K562 (cell line): ENCODE measurements around the gene ACOX1. TPM values are rescaled to one million over a fixed set of nuclear protein-coding genes. Genes with fewer than 3 reads are reported as not detected.

Experiments
- ATAC-seq: fragments of 200-7000 bp; cut with Tn5 transposase; 3 replicates; pipeline ENCODE4 v1.9.1; 2020; ENCODE audit warnings: moderate library complexity
- BruUV-seq: library from RNA; stranded (reverse); fragments of 400-500 nt; replicated peaks from 2 replicates; lab custom pipeline; 2021; lab: Mats Ljungman, UMichigan
- CTCF ChIA-PET: fragments of 300-600 bp; formaldehyde crosslinking; extraction: SDS; loops from one replicate; lab custom pipeline; 2021; ENCODE audit warnings: low intra/inter-chr PET ratio; lab: Yijun Ruan, JAX
- POLR2A ChIA-PET: fragments of 300-600, 350-650 bp; sonication (Branson Sonifier 250); formaldehyde crosslinking; extraction: SDS; loops from one replicate; lab custom pipeline; 2021; ENCODE audit warnings: antibody characterized with exemption, inconsistent platforms; lab: Yijun Ruan, JAX
- DNase-seq, 4 experiments: peaks; one replicate each; pipeline versions ENCODE4 v3.0.0 to v3.0.0-alpha.2; 2011 to 2018; ENCODE audit warnings: low spot score in 3 of 4, mixed read lengths in 3 of 4; ENCODE audit errors: extremely low read depth in 1 of 4
- FAIRE-seq: peaks from 2 replicates; lab custom pipeline; 2011; peaks lifted over from hg19 to GRCh38; lab: Jason Lieb, UNC
- H2AFZ ChIP-seq: 2 replicates; pipeline ENCODE4 v1.6.0; 2011; ENCODE audit warnings: low read depth, low read length, control low read depth, inconsistent platforms
- H3K27ac ChIP-seq: fragments of 200-600 bp; 3 replicates; pipeline ENCODE4 v1.8.0; 2011; ENCODE audit warnings: low read depth, mild to moderate bottlenecking, control low read depth, inconsistent platforms, low read length, moderate library complexity, mixed read lengths; ENCODE audit errors: extremely low read depth
- H3K27me3 ChIP-seq, 2 experiments: fragments of 300-600 bp in 1 of 2; 2 replicates in 1 of 2; 3 replicates in 1 of 2; pipeline versions ENCODE4 v1.6.0 to v1.8.0; 2011; ENCODE audit warnings: inconsistent platforms in 2 of 2, low read length in 2 of 2, mild to moderate bottlenecking in 1 of 2, mixed read lengths in 1 of 2, moderate library complexity in 1 of 2; ENCODE audit not compliant: control insufficient read depth in 2 of 2, insufficient read depth in 2 of 2
- H3K36me3 ChIP-seq: fragments of 300-600 bp; 3 replicates; pipeline ENCODE4 v1.8.0; 2011; ENCODE audit warnings: mild to moderate bottlenecking, low read length, inconsistent platforms; ENCODE audit not compliant: control insufficient read depth, insufficient read depth
- H3K4me1 ChIP-seq, 2 experiments: fragments of 200-600 bp in 1 of 2; replicated peaks in 1 of 2; 2 replicates in 1 of 2; 3 replicates in 1 of 2; pipeline versions ENCODE4 v1.5.1 to v1.8.0; 2011; ENCODE audit warnings: inconsistent platforms in 2 of 2, low read length in 2 of 2, mild to moderate bottlenecking in 1 of 2, mixed read lengths in 1 of 2, moderate library complexity in 1 of 2; ENCODE audit not compliant: control insufficient read depth in 2 of 2, insufficient read depth in 2 of 2
- H3K4me2 ChIP-seq: 2 replicates; pipeline ENCODE4 v1.6.1; 2011; ENCODE audit warnings: low read length, control low read depth, inconsistent platforms, mixed read lengths; ENCODE audit not compliant: insufficient read depth
- H3K4me3 ChIP-seq: fragments of 200-600 bp; sonication (generic), shearing (Covaris generic); 2 replicates; pipeline ENCODE4 v1.5.1; 2016; ENCODE audit warnings: control low read depth, inconsistent platforms
- H3K79me2 ChIP-seq: fragments of 200-600 bp; 3 replicates; pipeline ENCODE4 v1.8.0; 2011; ENCODE audit warnings: low read length, inconsistent platforms; ENCODE audit not compliant: control insufficient read depth, insufficient read depth
- H3K9ac ChIP-seq, 2 experiments: 2 replicates each; pipeline versions ENCODE4 v1.6.0 to v1.6.1; 2011; ENCODE audit warnings: low read depth in 2 of 2, low read length in 2 of 2, control low read depth in 1 of 2, inconsistent platforms in 1 of 2, mild to moderate bottlenecking in 1 of 2, mixed read lengths in 1 of 2; ENCODE audit not compliant: insufficient read depth in 1 of 2
- H3K9me1 ChIP-seq: one replicate; pipeline ENCODE4 v1.6.0; 2011; ENCODE audit warnings: inconsistent platforms, mild to moderate bottlenecking, low read length, moderate library complexity; ENCODE audit not compliant: control insufficient read depth, insufficient read depth
- H3K9me3 ChIP-seq: replicated peaks from 2 replicates; pipeline ENCODE4 v1.5.1; 2011; ENCODE audit warnings: low read depth, low read length, inconsistent platforms; ENCODE audit not compliant: control insufficient read depth, insufficient read depth
- H4K20me1 ChIP-seq: replicated peaks from 2 replicates; pipeline ENCODE4 v1.6.1; 2011; ENCODE audit warnings: low read length, inconsistent platforms, mixed read lengths; ENCODE audit not compliant: control insufficient read depth, insufficient read depth
- ATF3 ChIP-seq, 2 experiments: fragments of 450-650 bp in 1 of 2; sonication (generic) in 1 of 2; formaldehyde crosslinking in 1 of 2; IDR thresholded peaks in 1 of 2; conservative IDR thresholded peaks in 1 of 2; 2 replicates each; pipeline versions ENCODE4 v1.6.1 to v1.8.1; 2016 to 2023; ENCODE audit warnings: mild to moderate bottlenecking in 2 of 2, moderate library complexity in 2 of 2, inconsistent platforms in 1 of 2, missing genetic modification reagents in 1 of 2
- CHD1 ChIP-seq: fragments of 200-600 bp; sonication (generic); IDR thresholded peaks from one replicate; pipeline ENCODE4 v1.6.1; 2012; ENCODE audit warnings: mild to moderate bottlenecking, moderate library complexity, low read length, inconsistent platforms
- GTF2B ChIP-seq: IDR thresholded peaks from 2 replicates; pipeline ENCODE4 v1.6.1; 2011; ENCODE audit not compliant: insufficient read length; ENCODE audit errors: extremely low read depth
- LCOR ChIP-seq: sonication (generic); formaldehyde crosslinking; IDR thresholded peaks from 2 replicates; pipeline ENCODE4 v1.8.0; 2022; ENCODE audit warnings: mild to moderate bottlenecking, missing genetic modification reagents
- POLR2AphosphoS5 ChIP-seq: IDR thresholded peaks from 2 replicates; pipeline ENCODE4 v1.6.1; 2011; ENCODE audit warnings: mild to moderate bottlenecking, low read depth, low read length, moderate library complexity; ENCODE audit not compliant: control insufficient read depth, insufficient read depth
- TRIM25 ChIP-seq: fragments of 450-650 bp; IDR thresholded peaks from 2 replicates; pipeline ENCODE4 v1.7.0; 2016; ENCODE audit warnings: borderline replicate concordance
- ZC3H4 ChIP-seq: sonication (generic); formaldehyde crosslinking; IDR thresholded peaks from 2 replicates; pipeline ENCODE4 v1.9.0; 2021; ENCODE audit warnings: missing genetic modification reagents, borderline replicate concordance
- ZNF282 ChIP-seq: sonication (generic); formaldehyde crosslinking; IDR thresholded peaks from 2 replicates; pipeline ENCODE4 v1.8.1; 2023; ENCODE audit warnings: missing genetic modification reagents
- ZNF589 ChIP-seq: fragments of 200-800 bp; sonication (Bioruptor generic); IDR thresholded peaks from 2 replicates; pipeline ENCODE4 v1.6.1; 2016; ENCODE audit warnings: low read depth, missing genetic modification characterization, missing compliant biosample characterization
- WGBS: fragments of 100-300 bp; shearing (Covaris generic); methylation state at CpG from one replicate; pipeline ENCODE4 v1.1.6; 2016; ENCODE audit warnings: low coverage, mixed read lengths; ENCODE audit not compliant: insufficient coverage; ENCODE audit errors: missing lambda C conversion rate; 5-methylcytosine and 5-hydroxymethylcytosine counted together
- in situ Hi-C: fragments of 300-500 bp; cut with MboI; formaldehyde crosslinking; loops from 4 replicates; pipeline ENCODE4 v1.15.0; 2018; ENCODE audit warnings: inconsistent platforms, mixed read lengths
- intact Hi-C: fragments of 100-400 bp; cut with micrococcal nuclease; formaldehyde crosslinking; loops from 2 replicates; pipeline ENCODE4 v1.14.2; 2022
- polyA plus RNA-seq, 8 experiments: library from polyadenylated mRNA; depleted of rRNA in 4 of 8; stranded (reverse) in 5 of 8; unstranded in 3 of 8; fragments of >200 nt; fragmentation: Nextera tagmentation in 2 of 8; fragmentation: Illumina TruSeq in 1 of 8; extraction: Ambion mirVana in 2 of 8; extraction: Trizol in 1 of 8; gene quantifications; 2 replicates each; pipeline versions ENCODE4 v1.2.1 to v1.2.3, GENCODE V29; 2011 to 2014; ENCODE audit warnings: inconsistent platforms in 1 of 8, missing spikeins in 1 of 8
- total RNA-seq, 7 experiments: library from RNA; depleted of rRNA in 6 of 7; stranded (reverse); fragments of >200 nt in 6 of 7; fragmentation: Illumina TruSeq in 2 of 7; extraction: Trizol in 2 of 7; gene quantifications; 2 replicates each; pipeline versions ENCODE4 v1.2.1 to v1.2.3, GENCODE V29; 2011 to 2021; ENCODE audit warnings: low replicate concordance in 1 of 7

Gene ACOX1
- total and polyA plus RNA-seq, 9 of the 15 experiments (the other 6 are each of a cell fraction or from before 2014, with no cell fraction given) = 7.8 to 24.1 (median 14.5) TPM

- H3K9ac ChIP-seq = peak overlapping the region; percentile 82 to 100
- FAIRE-seq (peak; percentile 40), ATAC-seq (peak; percentile 3; the same call in 1 of the 3 replicates), DNase-seq (peak in 3 of 4 experiments; percentile 40 to 58 (median 53))
- peak overlapping the region; percentile 93 for H3K4me3 ChIP-seq
- in situ Hi-C loops = no loop called here
- H3K9me1 ChIP-seq = peaks cover 4% of the 10 kb centered on the region
- H3K79me2 ChIP-seq = peaks cover 31% of the 10 kb centered on the region
- no peak overlapping the region for H2AFZ ChIP-seq
- BruUV-seq = TSS peak; percentile 60
- CTCF ChIA-PET = interaction anchor here (0.6 to 1.9 kb wide), 3 partner anchors 40 to 408 kb away, joined by 3 to 16 read pairs (median 3); partner anchors contain the start of genes UNK and WBP2
- POLR2A ChIA-PET = interaction anchor here (0.6 to 15.9 kb wide), 11 partner anchors 8 to 187 kb away, joined by 3 to 169 read pairs (median 6); partner anchors contain the start of genes MRPL38 and TRIM47
- H4K20me1 ChIP-seq = no peaks in the 10 kb centered on the region
- H3K4me2 ChIP-seq = peak overlapping the region; percentile 85
- peaks cover 13 to 82% of the 10 kb centered on the region in 2 experiments; a peak in 4 of 5 replicates for H3K4me1 ChIP-seq
- H3K27ac ChIP-seq = peak overlapping the region; percentile 96
- peaks cover 57% of the 10 kb centered on the region; the same call in 1 of the 3 replicates for H3K36me3 ChIP-seq
- no peaks in the 10 kb centered on the region for H3K27me3 ChIP-seq
- intact Hi-C loops = loop anchor here (2.0 kb wide), 1 partner anchor 41 kb away; the partner anchor contains the start of gene WBP2
- H3K9me3 ChIP-seq = no peaks in the 10 kb centered on the region
- WGBS = 19% methylated on average over 27 of the region's 28 CpGs
- 0 out of 2 replicates have a peak, but pooled peaks have one; percentile 15 for TF ChIP-seq LCOR
- 0 out of 2 replicates have a peak, but pooled peaks have one; percentile 22 for TF ChIP-seq POLR2AphosphoS5
- TF ChIP-seq CHD1 = peak; percentile 24
- peak; percentile 40; the same call in 1 of the 2 replicates for TF ChIP-seq ZNF589
- no peak for TF ChIP-seq ATF3 (IDR thresholded peaks at IDR 0.05)
- 0 out of 2 replicates have a peak, but pooled peaks have one; percentile 39 for TF ChIP-seq ATF3 (CRISPR knock-in tag; conservative IDR thresholded peaks at IDR 0.05)
- TF ChIP-seq ZNF282 = 0 out of 2 replicates have a peak, but pooled peaks have one; percentile 39
- 0 out of 2 replicates have a peak, but pooled peaks have one; percentile 13 for TF ChIP-seq TRIM25
- TF ChIP-seq GTF2B = no peak
- 0 out of 2 replicates have a peak, but pooled peaks have one; percentile 8 for TF ChIP-seq ZC3H4 (CRISPR knock-in tag)
Measured at GRCh38 chr17:75895370-75896155, 83.4 kb downstream of the ACOX1 start.
